Gastrocnemius medialis (tissue), 4 donors: ENCODE results near the gene LYST.

ENCODE experiments used
- CTCF ChIP-seq, 5 experiments: fragments of 450-650 bp in 3 of 5; fragments of 200-600 bp in 2 of 5; sonication (generic) in 2 of 5; IDR thresholded peaks in 4 of 5; conservative IDR thresholded peaks in 1 of 5; 1 replicate in 4 of 5; 2 replicates in 1 of 5; pipeline ENCODE4 v1.5.1; 2016 to 2019; ENCODE audit warnings: antibody characterized with exemption in 5 of 5, mild to moderate bottlenecking in 3 of 5, moderate library complexity in 3 of 5
- POLR2A ChIP-seq, 2 donors: fragments of 450-650 bp; IDR thresholded peaks; one replicate each; pipeline ENCODE4 v1.6.1; 2017; ENCODE audit warnings: antibody characterized with exemption in 2 of 2, mild to moderate bottlenecking in 2 of 2, moderate library complexity in 2 of 2

- TF ChIP-seq CTCF (IDR thresholded peaks at IDR 0.05 in 4 of 5, conservative IDR thresholded peaks at IDR 0.05 in 1 of 5) = no peak
- TF ChIP-seq POLR2A (IDR thresholded peaks at IDR 0.05) = no peak
Observed at GRCh38 chr1:235632506-235633401, 234.0 kb downstream of the LYST start.
